GM06990 (cell line): ENCODE results near the gene CAPN9.

Experiments used
- DNase-seq: peaks from one replicate; pipeline ENCODE4 v3.0.0-alpha.2; 2011; ENCODE audit not compliant: insufficient read length; ENCODE audit errors: extremely low read depth
- H3K27me3 ChIP-seq: replicated peaks from 2 replicates; pipeline ENCODE4 v1.6.0; 2011; ENCODE audit warnings: low read length; ENCODE audit not compliant: control insufficient read depth, insufficient read depth
- H3K36me3 ChIP-seq: 2 replicates; pipeline ENCODE4 v1.5.1; 2011; ENCODE audit warnings: low read length; ENCODE audit not compliant: control insufficient read depth, insufficient read depth
- H3K4me3 ChIP-seq: replicated peaks from 2 replicates; pipeline ENCODE4 v1.5.1; 2011; ENCODE audit warnings: low read depth, mild to moderate bottlenecking, control low read depth, low read length
- TF ChIP-seq, protein P1 (sequence below): IDR thresholded peaks from 2 replicates; pipeline ENCODE4 v1.5.1; 2011; ENCODE audit warnings: low read length, control low read depth, mild to moderate bottlenecking, inconsistent platforms; ENCODE audit not compliant: insufficient read depth, poor library complexity, severe bottlenecking

Gene CAPN9

DNA sequence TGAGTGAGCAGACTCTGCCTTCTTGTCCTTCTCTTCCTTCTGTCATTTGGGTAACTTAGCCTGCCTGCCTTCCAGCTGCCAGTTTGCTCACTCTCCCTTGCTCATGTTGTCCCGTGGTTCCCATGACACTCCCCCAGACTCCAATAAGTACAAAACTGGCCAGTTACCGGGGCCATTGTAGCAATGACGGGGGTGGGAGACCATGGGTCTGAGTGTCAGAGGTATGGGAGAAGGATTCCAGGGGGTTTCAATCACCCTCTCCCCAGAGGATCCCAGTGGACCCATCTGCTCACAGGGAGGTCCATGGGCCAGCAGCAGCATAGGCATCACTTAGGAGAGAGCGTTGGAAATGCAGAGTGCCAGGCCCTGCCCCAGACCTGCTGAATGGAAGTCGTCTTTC lies 51.3 kb downstream of the CAPN9 start:
- DNase-seq = no peak
- Histone ChIP-seq H3K36me3 (no peaks in the 10 kb centered on the region), H3K4me3 (no peak overlapping the region), H3K27me3 (no peaks in the 10 kb centered on the region)
- TF ChIP-seq, protein P1, sequence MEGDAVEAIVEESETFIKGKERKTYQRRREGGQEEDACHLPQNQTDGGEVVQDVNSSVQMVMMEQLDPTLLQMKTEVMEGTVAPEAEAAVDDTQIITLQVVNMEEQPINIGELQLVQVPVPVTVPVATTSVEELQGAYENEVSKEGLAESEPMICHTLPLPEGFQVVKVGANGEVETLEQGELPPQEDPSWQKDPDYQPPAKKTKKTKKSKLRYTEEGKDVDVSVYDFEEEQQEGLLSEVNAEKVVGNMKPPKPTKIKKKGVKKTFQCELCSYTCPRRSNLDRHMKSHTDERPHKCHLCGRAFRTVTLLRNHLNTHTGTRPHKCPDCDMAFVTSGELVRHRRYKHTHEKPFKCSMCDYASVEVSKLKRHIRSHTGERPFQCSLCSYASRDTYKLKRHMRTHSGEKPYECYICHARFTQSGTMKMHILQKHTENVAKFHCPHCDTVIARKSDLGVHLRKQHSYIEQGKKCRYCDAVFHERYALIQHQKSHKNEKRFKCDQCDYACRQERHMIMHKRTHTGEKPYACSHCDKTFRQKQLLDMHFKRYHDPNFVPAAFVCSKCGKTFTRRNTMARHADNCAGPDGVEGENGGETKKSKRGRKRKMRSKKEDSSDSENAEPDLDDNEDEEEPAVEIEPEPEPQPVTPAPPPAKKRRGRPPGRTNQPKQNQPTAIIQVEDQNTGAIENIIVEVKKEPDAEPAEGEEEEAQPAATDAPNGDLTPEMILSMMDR = no peak

DNA sequence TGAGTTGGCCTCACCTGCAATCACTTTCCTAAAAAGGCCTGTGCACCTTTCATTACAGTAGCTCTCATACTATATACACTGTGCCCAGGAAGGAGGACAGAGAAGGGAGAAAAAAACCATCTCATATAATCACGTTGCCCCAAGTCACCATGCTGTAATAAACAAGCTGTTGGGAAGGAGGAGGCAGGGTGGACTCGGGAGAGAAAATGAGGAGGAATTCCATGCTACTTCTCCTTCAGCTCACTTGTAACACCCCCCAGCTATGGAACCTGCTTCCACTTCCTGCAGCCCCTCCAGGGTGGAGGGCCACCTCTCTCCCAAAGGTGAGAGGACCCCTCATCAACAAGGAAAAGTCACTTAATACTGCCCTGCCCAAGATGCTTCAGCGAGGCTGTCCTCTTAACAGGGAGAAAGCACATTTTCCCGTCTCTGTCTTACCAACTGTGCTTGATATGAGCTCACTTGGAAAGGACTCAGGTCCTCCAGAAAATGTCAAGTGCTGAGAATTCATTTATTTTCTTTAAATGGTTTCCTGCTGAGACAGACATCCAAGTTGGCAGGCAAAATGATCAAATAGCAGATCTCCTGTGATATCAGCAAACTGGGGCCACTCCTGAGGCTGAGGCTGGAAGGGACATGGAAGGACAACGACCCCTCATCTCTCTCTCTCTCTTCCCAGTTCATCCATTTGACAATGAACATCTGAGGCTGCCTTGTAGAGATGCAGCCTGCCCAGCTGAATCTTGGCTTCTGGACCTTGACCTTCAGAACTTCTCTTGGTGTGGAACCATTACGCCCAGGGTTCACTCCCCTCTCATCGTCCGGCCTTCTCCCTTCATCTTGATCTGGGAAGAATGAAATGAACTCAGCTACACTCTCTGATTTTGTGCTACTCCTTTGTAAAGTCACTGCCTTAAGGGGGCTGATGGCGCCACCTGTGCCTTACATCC lies 54.0 kb downstream of the CAPN9 start:
- Histone ChIP-seq H3K27me3 (no peaks in the 10 kb centered on the region), H3K4me3 (no peak overlapping the region), H3K36me3 (no peaks in the 10 kb centered on the region)
- TF ChIP-seq, protein P1 = no peak
- no peak for DNase-seq

DNA sequence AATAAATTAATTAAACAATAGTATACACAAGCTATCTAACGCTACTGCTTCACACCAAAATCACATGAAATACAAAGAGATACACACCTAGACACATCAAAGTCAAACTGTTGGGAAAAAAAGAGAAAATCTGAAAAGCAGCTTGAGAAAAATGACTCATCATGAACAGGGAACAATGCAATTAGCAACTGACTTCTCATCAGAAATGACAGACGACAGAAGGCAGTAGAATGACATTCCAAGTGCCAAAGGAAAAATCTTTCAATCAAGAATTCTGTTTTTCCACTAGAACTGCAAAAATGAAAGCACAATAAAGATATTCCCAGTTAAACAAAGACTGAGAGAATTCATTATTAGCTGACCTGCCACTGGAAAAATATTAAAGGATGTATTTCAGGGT lies 57.2 kb downstream of the CAPN9 start:
- Histone ChIP-seq H3K27me3 (no peaks in the 10 kb centered on the region; the same call in 1 of the 2 replicates), H3K36me3 (no peaks in the 10 kb centered on the region), H3K4me3 (no peak overlapping the region)
- no peak for DNase-seq
- TF ChIP-seq, protein P1 = no peak

DNA sequence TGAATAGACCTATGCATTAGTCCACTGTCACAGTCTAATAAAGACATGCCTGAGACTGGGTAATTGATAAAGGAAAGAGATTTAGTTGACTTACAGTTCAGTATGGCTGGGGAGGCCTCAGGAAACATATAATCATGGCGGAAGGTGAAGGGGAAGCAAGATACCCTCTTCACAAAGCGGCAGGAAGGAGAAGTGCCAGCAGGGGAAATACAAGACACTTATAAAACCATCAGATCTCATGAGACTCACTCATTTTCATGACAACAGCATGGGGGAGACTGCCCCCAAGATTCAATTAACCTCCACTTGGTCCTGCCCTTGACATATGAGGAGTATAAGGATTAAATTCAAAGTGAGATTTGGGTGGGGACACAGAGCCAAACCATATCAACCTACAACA lies 59.4 kb downstream of the CAPN9 start:
- TF ChIP-seq, protein P1 = no peak
- Histone ChIP-seq H3K27me3 (no peaks in the 10 kb centered on the region; the same call in 1 of the 2 replicates), H3K4me3 (no peak overlapping the region), H3K36me3 (no peaks in the 10 kb centered on the region)
- no peak for DNase-seq

DNA sequence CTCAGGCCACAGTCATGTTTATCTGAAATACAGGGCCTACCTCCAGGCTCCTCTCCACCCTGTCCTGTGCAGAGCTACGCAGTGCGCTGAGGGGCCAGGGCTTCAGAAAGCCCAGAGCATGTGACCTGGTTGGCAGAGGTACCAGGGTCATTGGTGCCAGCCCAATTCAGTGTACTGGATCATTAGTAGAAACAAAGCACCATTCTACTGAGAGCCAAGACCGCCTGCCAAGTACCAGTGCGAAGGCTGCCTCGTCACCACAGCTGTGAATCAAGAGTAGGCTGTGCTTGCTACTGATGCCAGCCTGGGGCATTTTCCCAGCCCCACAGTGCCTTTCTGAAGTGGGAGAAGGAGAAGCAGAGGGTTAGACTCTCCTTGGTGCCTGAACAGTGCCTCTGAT lies 59.8 kb downstream of the CAPN9 start:
- TF ChIP-seq, protein P1 = no peak
- H3K4me3 ChIP-seq = no peak overlapping the region
- no peaks in the 10 kb centered on the region for H3K36me3 ChIP-seq
- H3K27me3 ChIP-seq = no peaks in the 10 kb centered on the region; the same call in 1 of the 2 replicates
- no peak for DNase-seq
